Effector CD8-positive, alpha-beta T cell (primary cell): ENCODE measurements around the gene GNPTAB.

Experiments
- DNase-seq: peaks from one replicate; lab custom pipeline; 2025; lab: John Stamatoyannopoulos, UW

The GNPTAB gene

DNA sequence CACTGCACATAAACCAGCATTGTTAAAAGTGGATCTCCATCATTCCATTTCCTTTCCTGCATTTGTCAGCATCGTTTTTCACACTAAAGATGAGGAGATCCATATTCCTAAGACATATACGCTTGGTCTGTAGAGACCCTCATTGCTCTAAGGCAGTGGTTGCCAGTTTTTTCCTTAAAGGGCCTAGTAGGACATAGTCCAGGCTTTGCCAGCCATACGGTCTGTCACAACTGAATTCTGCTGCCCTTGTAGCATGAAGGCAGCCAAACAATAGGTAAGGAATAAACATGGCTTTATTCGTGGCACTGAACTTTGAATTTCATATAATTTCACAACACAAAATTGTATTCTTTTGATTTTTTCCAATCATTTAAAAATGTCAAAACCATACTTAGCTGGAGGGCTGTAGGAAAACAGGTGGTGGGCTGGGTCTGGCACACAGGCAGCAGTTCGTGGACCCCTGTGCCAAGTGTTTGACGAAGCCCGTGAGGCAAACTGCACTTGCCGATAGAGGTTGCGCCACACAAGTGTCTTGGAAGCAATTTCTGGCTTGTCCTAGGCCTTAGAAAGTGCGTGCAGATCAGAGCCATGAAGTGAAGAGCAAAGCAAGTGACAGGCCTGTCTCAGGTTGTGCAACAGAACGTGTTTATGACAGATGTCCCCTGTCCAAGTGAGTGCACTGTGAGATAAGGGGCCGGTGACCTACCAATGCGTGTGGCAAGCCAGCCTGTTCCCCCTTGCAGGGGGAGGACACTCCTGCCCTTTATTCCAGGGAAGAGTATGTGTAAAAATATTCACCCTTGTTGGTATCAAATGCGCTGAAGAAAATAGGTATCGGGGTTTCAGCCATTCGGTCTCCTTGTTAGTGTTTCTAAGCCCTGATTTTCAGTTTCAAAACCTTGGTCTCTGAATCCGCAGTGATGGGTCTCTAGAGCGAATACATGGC, 134.2 kb downstream of the GNPTAB start:
- DNase-seq, result no peak

DNA sequence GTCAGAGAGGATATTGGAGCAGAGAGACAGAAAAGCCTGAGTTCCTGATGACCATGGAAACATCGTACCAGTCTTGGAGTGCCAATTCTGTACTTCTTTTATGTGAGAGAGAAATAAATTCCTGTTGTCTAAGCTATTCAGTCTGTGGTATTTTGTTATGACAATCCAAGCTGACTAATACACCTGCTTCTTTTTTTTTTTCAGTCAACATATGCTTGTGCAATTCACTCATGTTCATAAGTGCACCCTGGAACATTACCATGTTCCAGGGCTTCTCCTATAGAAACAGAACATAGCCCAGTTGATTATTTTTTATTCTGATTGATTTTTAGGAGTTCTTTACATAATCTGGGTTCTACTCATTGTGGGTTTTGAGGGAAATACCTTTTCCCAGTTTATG, 135.1 kb downstream of the GNPTAB start:
- no peak for DNase-seq
